Fibroblast of pulmonary artery (primary cell): ENCODE data around the gene MYL11.

Experiments used
- DNase-seq: peaks from one replicate; pipeline ENCODE4 v3.0.0-alpha.2; 2010; ENCODE audit warnings: low read depth
- H3K4me3 ChIP-seq: replicated peaks from 2 replicates; pipeline ENCODE4 v1.5.1; 2011; ENCODE audit warnings: low read depth, mild to moderate bottlenecking, control low read depth, low read length, moderate library complexity
- TF ChIP-seq, protein P1 (sequence below): IDR thresholded peaks from 2 replicates; pipeline ENCODE4 v1.5.1; 2011; ENCODE audit warnings: mild to moderate bottlenecking, control low read depth, low read length, inconsistent platforms; ENCODE audit errors: missing control alignments

Gene MYL11

DNA sequence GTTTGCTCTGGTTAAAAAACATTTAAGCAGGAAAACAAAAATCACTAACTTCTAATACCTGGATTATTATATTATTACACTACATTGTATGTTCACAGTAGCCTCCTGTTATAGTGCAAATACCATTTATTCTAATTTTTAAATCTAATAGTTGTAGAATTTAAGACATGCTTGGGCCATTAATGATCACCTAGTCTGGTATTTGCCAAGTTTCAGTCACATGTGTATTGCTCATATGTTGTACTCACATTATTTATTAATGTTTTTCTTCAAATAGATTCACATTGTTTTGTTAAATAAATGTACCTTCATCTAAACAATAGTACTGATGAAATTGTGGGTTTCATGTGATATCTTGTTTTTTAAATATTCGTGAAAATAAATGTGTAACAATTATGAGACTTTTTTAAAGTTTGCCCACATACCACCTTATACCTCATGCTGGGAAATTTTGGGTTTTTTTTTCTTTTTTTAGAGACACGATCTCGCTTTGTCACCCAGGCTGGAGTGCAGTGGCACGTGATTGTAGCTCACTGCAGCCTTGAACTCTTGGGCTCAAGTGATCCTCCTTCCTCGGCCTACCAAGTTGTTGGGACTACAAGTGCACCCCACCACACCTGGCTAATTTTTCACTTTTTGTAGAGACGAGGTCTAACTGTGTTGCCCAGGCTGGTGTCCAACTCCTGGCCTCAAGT is 38.7 kb downstream of the MYL11 start:
- TF ChIP-seq, protein P1, sequence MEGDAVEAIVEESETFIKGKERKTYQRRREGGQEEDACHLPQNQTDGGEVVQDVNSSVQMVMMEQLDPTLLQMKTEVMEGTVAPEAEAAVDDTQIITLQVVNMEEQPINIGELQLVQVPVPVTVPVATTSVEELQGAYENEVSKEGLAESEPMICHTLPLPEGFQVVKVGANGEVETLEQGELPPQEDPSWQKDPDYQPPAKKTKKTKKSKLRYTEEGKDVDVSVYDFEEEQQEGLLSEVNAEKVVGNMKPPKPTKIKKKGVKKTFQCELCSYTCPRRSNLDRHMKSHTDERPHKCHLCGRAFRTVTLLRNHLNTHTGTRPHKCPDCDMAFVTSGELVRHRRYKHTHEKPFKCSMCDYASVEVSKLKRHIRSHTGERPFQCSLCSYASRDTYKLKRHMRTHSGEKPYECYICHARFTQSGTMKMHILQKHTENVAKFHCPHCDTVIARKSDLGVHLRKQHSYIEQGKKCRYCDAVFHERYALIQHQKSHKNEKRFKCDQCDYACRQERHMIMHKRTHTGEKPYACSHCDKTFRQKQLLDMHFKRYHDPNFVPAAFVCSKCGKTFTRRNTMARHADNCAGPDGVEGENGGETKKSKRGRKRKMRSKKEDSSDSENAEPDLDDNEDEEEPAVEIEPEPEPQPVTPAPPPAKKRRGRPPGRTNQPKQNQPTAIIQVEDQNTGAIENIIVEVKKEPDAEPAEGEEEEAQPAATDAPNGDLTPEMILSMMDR: no peak
- H3K4me3 ChIP-seq: no peak overlapping the region
- no peak for DNase-seq

DNA sequence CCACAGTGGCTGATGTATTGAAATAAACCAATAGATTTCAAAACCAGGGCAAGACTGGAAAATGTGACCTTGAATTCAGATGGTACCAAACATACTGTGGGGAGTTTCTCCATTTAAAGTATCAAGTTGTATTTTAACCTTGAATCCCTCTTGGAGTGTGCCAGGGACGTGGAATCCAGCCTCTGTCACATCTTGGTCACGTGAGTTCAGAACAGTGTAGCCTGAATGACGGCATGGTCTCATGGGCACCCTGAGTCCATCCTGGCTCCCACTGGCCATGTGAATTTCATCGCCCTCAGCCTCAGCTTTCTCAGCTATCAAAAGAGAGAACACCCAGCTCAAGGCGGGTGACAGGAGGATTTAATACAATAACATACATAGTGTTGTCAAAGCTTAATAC is 39.6 kb downstream of the MYL11 start:
- TF ChIP-seq, protein P1: no peak
- no peak for DNase-seq
- H3K4me3 ChIP-seq: no peak overlapping the region

DNA sequence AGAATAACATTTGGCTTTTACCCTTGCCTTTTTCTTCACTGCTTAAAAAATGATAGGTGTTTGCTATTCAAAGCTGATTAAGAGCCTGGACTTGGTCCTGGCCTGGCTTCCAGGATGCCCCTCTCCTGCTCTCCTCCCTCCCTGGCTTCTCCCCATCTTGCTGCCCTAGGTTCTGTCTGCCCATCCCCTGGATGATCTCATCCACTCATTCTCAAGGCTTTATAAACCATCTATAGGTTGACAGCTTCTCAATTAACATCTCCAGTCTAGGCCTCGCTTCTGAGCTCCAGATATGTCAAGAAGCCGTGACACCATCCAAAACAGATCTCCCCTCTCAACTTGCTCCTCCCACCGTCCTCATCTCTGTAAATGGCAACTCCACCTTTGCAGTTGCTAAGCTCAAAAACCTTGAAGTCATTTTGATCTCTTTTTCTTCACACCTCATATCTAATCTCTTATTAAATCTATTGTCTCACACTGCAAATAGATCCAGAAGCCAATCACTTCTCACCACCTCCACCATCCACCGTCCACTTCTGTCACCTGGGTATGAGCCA is 41.5 kb downstream of the MYL11 start:
- DNase-seq: no peak
- TF ChIP-seq, protein P1: no peak
- no peak overlapping the region for H3K4me3 ChIP-seq

DNA sequence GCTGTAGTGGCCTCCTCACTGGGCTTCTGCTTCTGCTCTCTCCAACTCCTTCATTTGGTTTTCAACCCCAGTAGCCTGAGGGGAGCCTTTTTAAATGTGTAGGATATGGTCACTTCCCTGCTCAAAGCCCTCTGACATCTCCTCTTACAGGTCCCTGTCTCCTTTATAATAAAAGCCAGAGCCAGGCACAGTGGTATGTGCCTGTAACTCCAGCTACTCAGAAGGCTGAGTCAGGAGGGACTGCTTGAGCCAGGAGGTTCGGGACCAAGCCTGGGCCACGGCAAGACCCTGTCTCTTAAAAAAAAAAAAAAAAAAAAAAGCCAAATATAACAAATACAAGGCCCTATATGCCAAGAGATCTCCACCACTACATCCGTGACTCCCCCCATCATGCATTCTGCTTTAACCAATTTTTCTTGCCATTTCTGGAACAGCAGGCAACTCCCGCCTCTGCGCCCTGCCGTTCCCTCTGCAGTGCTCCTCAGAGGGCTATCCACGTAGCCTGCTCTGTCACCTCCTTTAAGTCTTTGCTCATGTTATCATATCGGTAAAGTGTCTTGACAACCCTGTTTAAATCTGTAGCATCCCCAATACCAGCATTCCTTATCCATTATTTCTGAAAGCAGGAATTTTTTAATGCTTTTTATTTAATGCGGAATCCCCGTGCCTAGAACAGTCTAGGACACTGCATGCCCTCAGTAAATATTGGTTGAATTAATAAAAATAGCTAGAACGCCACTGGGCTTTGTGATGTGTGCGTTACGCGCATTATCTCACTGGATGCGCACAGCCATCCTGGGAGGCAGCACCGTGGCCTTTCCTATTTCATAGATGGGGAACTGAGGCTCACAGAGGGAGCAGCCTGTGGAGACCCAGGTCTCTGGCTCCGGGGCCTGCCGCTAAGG is 42.3 kb downstream of the MYL11 start:
- TF ChIP-seq, protein P1: no peak
- H3K4me3 ChIP-seq: peak overlapping the region; percentile 53
- DNase-seq: no peak

DNA sequence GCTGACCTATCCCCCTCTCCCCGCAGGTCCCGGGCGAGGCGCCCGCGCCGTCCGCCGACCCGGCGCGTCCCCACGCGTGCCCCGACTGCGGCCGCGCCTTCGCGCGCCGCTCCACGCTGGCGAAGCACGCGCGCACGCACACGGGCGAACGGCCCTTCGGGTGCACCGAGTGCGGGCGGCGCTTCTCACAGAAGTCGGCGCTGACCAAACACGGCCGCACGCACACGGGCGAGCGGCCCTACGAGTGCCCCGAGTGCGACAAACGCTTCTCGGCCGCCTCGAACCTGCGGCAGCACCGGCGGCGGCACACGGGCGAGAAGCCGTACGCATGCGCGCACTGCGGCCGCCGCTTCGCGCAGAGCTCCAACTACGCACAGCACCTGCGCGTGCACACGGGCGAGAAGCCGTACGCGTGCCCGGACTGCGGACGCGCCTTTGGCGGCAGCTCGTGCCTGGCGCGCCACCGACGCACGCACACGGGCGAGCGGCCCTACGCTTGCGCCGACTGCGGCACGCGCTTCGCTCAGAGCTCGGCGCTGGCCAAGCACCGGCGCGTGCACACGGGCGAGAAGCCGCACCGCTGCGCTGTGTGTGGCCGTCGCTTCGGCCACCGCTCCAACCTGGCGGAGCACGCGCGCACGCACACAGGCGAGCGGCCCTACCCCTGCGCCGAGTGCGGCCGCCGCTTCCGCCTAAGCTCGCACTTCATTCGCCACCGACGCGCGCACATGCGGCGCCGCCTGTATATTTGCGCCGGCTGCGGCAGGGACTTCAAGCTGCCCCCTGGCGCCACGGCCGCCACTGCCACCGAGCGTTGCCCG is 43.1 kb downstream of the MYL11 start:
- DNase-seq: peak; percentile 94
- peak overlapping the region; percentile 53 for H3K4me3 ChIP-seq
- TF ChIP-seq, protein P1: no peak

DNA sequence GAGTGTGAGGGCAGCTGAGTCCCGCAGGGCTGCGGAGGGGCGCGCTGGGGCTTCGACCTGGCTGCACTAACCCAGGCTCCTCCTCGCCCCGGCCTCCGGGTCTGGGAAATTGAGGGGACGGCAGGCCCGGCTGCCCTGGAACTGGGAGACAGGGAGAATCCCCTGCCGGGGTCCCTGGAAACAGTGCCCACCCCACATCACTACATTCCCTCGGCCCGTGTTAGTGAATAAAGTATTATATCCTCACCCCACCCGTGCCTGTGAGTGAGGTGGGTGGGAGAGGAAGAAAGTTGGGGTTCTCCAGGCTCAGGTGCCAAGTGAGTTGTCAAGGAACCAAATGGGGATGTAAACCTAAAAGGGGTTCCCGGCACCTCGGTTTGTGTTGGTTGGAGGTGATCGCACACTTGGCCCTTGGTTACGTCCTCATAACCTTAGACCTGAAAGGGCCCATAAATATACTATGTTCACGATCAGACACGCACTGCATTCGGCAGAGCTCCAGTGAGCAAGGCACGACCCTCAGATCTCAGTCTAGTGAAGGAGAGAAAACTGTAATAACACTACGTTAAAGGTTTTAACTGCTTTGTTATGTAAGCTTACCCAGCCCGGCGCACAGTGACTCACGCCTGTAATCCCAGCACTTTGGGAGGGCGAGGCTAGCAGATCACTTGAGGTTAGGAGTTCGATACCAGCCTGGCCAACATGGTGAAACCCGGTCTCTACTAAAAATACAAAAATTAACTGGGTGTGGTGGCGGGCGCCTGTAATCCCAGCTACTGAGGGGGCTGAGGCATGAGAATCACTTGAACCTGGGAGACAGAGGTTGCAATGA is 44.0 kb downstream of the MYL11 start:
- DNase-seq: no peak
- peak overlapping the region; percentile 53 for H3K4me3 ChIP-seq
- TF ChIP-seq, protein P1: no peak
